Activated CD8-positive, alpha-beta memory T cell treated with anti-CD3 and anti-CD28 coated beads, Interleukin-2, amount 10 ng/mL, durations not matched to agents 7 days and 5 days (primary cell): Measurements from ENCODE around the gene SLC15A5. TPM values are rescaled to one million over a fixed set of nuclear protein-coding genes. Genes with fewer than 3 reads are reported as not detected.

Experiments
- ATAC-seq: fragments of 150-1000 bp; cut with Tn5 transposase; one replicate; pipeline ENCODE4 v1.10.0; 2021; ENCODE audit warnings: moderate library complexity
- CTCF ChIA-PET: fragments of 350-600 bp; sonication (Branson Sonifier 250); formaldehyde crosslinking; loops from one replicate; lab custom pipeline; 2021; ENCODE audit warnings: antibody characterized with exemption; lab: Charles Lee
- DNase-seq: peaks from one replicate; pipeline ENCODE4 v3.0.0-alpha.2; 2020
- H3K27ac Mint-ChIP-seq: one replicate; pipeline ENCODE4 v1.8.0; 2021; ENCODE audit warnings: mild to moderate bottlenecking, mixed read lengths
- H3K27me3 Mint-ChIP-seq: one replicate; pipeline ENCODE4 v1.8.0; 2021; ENCODE audit warnings: mixed read lengths
- H3K36me3 Mint-ChIP-seq: one replicate; pipeline ENCODE4 v1.8.0; 2021; ENCODE audit warnings: mild to moderate bottlenecking, mixed read lengths
- H3K4me1 Mint-ChIP-seq: one replicate; pipeline ENCODE4 v1.8.0; 2021; ENCODE audit warnings: mixed read lengths
- H3K4me3 Mint-ChIP-seq: one replicate; pipeline ENCODE4 v1.8.0; 2021; ENCODE audit warnings: mild to moderate bottlenecking, moderate library complexity, mixed read lengths
- H3K9me3 Mint-ChIP-seq: one replicate; pipeline ENCODE4 v1.8.0; 2022; ENCODE audit warnings: low read depth, mixed read lengths
- total RNA-seq, 2 experiments: library from RNA; stranded (reverse); gene quantifications; one replicate each; pipeline ENCODE4 v1.2.3, GENCODE V29; 2021

SLC15A5 gene
- total RNA-seq, 2 experiments from 2014 or later = not detected

DNA sequence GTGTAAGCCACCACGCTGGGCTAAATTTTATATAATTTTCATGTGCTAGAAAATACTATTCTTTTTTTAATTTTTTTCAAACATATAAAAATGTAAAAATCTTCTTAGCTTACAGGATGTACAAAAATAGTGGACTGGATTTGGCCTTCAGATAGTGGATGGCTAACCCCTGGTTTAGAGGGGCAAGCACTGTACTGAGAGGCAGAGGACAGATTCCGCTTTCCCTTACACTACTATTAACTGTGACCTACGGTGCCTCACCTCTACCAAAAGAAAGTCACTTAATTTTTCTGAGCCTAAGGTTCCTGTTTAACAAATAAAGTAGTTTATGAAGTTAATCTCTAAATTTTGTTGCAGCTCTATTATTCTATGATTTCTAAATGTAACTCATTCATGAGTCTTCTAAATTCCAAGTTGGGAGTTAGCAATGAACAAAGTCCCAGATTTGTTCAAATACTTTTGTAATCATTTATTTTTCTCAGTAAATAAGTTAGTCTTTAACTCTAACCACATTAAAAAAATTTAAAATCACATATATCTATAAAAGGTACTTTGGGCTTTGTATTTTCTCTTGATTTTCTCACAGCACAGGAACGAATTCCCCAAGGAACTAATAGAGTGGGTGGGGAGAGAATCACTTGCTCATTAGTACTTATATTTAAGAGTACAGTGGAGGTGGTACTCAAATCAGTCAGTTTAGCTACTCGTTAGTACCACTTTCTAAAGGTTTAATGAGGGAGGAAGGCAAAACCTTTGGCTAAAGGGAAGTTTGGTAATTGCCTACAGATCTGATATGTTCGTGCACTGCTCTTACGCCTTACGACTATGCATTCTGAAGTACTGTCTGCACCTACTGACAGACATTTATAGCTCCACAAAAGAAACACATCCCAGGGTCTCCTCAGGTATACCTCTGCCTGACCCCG, 33.7 kb downstream of the SLC15A5 start:
- Mint-ChIP-seq H3K36me3 (no peaks in the 10 kb centered on the region), H3K4me3 (no peak overlapping the region), H3K9me3 (peaks cover 7% of the 10 kb centered on the region), H3K4me1 (no peaks in the 10 kb centered on the region), H3K27me3 (no peaks in the 10 kb centered on the region), H3K27ac (no peak overlapping the region)
- DNase-seq (no peak), ATAC-seq (no peak)
- CTCF ChIA-PET = no interaction called here

DNA sequence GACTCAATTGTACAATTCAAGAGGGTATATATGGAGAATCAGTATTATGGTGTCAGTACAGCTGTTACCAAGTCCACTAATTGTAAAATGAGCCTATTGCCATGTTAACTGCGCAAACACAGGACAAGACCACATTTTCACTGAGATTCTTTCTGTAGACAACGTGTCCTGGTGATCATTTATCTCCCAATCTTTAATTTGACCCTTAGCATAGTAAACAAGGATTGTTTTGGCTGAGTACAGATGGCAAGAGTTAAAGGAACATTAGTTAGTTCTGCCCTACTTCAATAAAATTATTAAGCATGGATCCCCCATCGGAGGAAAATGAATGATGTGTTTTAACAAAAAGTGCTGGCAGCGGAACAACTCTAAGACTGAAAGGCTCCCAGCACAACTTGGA, 36.1 kb downstream of the SLC15A5 start:
- Mint-ChIP-seq H3K36me3 (no peaks in the 10 kb centered on the region), H3K4me3 (no peak overlapping the region), H3K9me3 (peaks cover 4% of the 10 kb centered on the region), H3K27ac (no peak overlapping the region), H3K27me3 (no peaks in the 10 kb centered on the region), H3K4me1 (no peaks in the 10 kb centered on the region)
- no peak for ATAC-seq
- no peak for DNase-seq
- CTCF ChIA-PET = no interaction called here

DNA sequence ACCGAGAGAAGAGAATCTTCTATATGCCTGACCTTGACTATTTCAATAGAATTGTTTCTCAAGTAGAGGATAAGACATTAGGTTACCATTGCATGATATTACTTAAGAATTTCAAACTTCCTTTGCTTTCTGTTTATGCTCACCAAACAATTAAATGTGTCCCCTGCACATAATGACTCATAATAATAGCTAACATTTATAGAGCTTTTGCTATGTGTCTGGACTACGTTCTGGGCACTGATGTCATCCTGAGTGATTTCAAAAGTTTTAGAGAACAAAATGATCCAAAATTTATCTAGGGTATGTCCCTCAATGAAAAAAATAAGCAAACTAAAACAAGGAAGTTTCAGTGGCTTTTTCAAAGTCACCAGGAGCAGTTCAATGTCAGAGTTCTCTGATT, 38.8 kb downstream of the SLC15A5 start:
- DNase-seq (no peak), ATAC-seq (no peak)
- Mint-ChIP-seq H3K36me3 (no peaks in the 10 kb centered on the region), H3K27ac (no peak overlapping the region), H3K4me3 (no peak overlapping the region), H3K27me3 (no peaks in the 10 kb centered on the region), H3K9me3 (peaks cover 4% of the 10 kb centered on the region), H3K4me1 (no peaks in the 10 kb centered on the region)
- CTCF ChIA-PET = no interaction called here

DNA sequence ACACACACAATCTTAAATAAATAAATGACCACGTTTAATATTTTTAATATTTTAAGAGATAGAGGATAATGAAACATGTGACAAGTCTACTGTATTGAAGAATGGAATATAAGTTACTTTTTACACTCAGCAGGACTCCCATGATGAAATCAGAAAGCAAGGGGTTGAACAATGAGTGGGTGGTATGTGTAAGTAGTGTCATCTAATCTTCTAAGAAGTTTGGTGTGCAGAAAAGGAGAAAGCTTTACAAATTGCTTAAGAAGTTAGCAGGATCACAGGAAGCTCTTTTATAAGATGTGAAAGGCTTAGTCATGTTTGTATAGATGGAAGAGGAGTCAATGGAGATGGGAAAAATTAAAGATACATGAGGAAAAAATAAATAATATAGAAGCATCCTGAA, 47.8 kb downstream of the SLC15A5 start:
- Mint-ChIP-seq H3K4me1 (no peaks in the 10 kb centered on the region), H3K9me3 (peaks cover 5% of the 10 kb centered on the region), H3K27ac (no peak overlapping the region), H3K36me3 (no peaks in the 10 kb centered on the region), H3K27me3 (no peaks in the 10 kb centered on the region), H3K4me3 (no peak overlapping the region)
- CTCF ChIA-PET = no interaction called here
- ATAC-seq (no peak), DNase-seq (no peak)

DNA sequence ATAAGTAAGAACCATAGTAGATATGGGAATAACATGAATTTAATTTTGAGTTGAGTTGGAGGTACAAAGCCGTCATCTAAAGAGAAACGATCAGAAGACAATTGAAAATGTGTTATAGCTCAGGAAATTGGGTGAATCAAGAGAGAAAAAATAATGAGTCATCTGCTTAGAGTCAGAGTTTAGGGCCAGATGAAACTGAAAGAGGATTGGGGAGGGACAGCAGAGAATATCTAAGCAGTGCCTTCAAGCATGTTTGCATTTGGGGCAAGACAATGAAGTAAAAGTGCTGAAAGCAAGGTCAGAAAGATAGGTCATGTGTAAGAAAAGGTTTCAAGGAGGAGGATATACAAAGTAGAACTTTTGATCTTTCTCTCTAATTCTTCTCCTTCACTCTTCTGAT, 49.4 kb downstream of the SLC15A5 start:
- CTCF ChIA-PET = no interaction called here
- ATAC-seq (no peak), DNase-seq (no peak)
- H3K4me1 Mint-ChIP-seq = no peaks in the 10 kb centered on the region
- no peaks in the 10 kb centered on the region for H3K36me3 Mint-ChIP-seq
- H3K9me3 Mint-ChIP-seq = peaks cover 5% of the 10 kb centered on the region
- no peak overlapping the region for H3K27ac Mint-ChIP-seq
- no peak overlapping the region for H3K4me3 Mint-ChIP-seq
- H3K27me3 Mint-ChIP-seq = no peaks in the 10 kb centered on the region

DNA sequence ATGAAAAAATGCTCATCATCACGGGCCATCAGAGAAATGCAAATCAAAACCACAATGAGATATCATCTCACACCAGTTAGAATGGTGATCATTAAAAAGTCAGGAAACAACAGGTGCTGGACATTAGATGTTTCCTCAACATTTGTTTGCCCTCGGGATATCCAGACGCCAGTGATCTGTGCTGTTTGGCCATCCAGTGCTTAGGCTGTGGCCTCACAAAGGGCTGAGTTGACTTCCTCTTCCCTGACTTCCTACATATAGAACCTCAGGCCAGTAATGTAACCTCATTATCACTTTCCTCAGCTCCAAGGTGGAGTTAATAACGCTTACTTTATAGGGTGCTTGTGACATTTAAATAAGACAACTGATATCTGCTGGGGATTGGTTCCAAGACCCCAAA, 51.8 kb downstream of the SLC15A5 start:
- no peaks in the 10 kb centered on the region for H3K9me3 Mint-ChIP-seq
- CTCF ChIA-PET = no interaction called here
- DNase-seq (no peak), ATAC-seq (no peak)
- H3K4me3 Mint-ChIP-seq = no peak overlapping the region
- H3K4me1 Mint-ChIP-seq = no peaks in the 10 kb centered on the region
- H3K36me3 Mint-ChIP-seq = no peaks in the 10 kb centered on the region
- no peak overlapping the region for H3K27ac Mint-ChIP-seq
- no peaks in the 10 kb centered on the region for H3K27me3 Mint-ChIP-seq

DNA sequence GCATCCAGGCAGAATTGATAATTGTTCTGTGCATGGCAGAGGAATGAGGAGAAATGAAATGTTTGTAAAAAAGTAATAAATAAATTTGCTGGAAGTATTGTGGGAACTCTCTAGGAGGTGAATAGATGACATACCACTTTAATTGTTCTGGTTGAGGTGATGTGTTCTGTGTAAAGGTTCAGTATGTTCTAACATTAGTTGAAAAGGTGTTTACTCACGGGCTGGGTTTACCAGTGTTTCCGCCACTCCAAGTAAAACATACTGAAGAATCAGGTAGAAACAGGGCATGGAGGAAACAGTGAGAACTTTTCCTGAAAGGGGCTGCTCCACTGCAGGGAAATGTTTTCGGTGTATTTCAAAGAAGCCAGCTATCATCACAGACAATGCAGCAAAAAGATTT, 53.3 kb downstream of the SLC15A5 start:
- Mint-ChIP-seq H3K9me3 (no peaks in the 10 kb centered on the region), H3K4me3 (no peak overlapping the region), H3K27me3 (no peaks in the 10 kb centered on the region), H3K36me3 (no peaks in the 10 kb centered on the region), H3K4me1 (no peaks in the 10 kb centered on the region), H3K27ac (no peak overlapping the region)
- CTCF ChIA-PET = no interaction called here
- ATAC-seq = no peak
- DNase-seq = no peak

DNA sequence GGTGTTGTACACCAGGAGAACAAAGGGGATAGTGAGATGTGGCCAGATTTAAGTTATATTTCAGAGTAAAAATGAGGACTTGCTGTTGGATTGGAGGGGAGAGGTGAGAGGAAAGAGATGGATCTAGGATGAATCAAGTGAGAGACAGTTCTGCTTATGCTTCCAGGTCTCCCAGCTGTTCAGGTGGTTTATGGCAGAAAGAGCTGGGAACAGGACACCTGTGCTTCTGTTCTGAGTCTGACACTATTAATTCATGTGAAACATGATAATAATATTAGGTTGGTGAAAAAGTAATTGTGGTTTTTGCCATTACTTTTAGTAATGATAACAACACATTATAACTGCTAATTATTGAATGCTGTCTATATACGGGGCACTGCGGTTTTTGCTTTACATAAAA, 55.7 kb downstream of the SLC15A5 start:
- Mint-ChIP-seq H3K4me3 (no peak overlapping the region), H3K27me3 (no peaks in the 10 kb centered on the region), H3K9me3 (no peaks in the 10 kb centered on the region), H3K27ac (no peak overlapping the region), H3K4me1 (no peaks in the 10 kb centered on the region), H3K36me3 (no peaks in the 10 kb centered on the region)
- DNase-seq = no peak
- no peak for ATAC-seq
- CTCF ChIA-PET = no interaction called here

DNA sequence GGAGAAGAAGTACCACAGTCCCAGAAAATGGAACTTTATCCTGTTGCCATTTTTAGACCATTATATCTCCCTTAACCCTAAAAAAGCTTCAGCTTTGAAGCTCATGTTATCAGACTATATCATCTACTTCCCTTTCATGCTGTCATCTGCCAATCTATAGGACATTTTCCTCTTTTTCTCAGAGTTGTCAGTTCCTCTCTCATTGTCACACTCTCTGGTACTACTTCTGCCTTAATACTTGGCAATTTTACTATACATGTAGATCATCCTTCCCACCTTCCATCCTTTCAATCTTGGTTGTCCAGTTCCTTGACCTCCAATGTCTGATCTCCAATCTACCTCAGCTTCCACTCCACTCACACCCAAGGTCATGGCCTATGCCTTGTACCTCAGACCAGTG, 57.4 kb downstream of the SLC15A5 start:
- no peaks in the 10 kb centered on the region for H3K36me3 Mint-ChIP-seq
- CTCF ChIA-PET = no interaction called here
- ATAC-seq = no peak
- no peak overlapping the region for H3K4me3 Mint-ChIP-seq
- no peaks in the 10 kb centered on the region for H3K9me3 Mint-ChIP-seq
- H3K27me3 Mint-ChIP-seq = no peaks in the 10 kb centered on the region
- no peak for DNase-seq
- H3K27ac Mint-ChIP-seq = no peak overlapping the region
- no peaks in the 10 kb centered on the region for H3K4me1 Mint-ChIP-seq

DNA sequence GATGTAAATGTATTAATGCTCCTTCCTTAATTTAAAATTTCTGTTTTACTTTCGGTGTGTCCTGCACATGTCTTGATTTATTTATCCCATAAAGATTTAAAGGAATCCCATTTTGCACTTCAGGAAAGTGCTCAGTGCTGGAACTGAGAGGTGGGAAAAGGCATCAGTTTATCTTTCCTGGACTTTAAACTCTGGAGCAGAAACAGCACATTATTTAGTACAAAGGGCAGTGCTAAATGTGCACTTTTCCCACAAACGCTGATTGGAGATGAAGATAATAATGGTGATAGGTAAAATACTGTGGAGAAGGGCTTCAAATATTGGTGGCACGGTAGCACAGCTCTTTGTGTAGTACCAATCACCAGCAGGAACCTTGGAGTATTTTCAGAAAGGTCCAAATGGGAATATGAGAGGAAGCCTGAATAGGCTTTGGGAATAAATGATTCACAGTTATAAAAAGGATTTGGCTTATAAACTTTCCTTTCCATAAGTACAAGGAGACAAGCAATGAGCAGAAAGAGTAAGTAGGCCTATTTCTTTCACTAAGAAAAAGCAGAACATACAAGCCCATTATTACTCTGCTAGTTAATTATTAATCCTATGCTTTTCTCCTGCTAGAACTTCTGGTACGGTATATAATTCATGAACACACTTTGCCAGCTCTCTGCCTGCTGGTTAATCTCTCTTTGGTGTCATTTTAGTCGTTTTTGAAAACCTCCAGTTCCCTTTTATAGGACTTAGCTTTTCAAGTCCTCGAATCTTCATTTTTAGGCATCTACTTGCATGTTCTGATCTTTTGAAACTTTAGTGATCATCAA, 58.3 kb downstream of the SLC15A5 start:
- CTCF ChIA-PET = no interaction called here
- Mint-ChIP-seq H3K9me3 (peaks cover 3% of the 10 kb centered on the region), H3K4me1 (no peaks in the 10 kb centered on the region), H3K36me3 (no peaks in the 10 kb centered on the region), H3K27me3 (no peaks in the 10 kb centered on the region), H3K4me3 (no peak overlapping the region), H3K27ac (no peak overlapping the region)
- ATAC-seq (no peak), DNase-seq (no peak)

DNA sequence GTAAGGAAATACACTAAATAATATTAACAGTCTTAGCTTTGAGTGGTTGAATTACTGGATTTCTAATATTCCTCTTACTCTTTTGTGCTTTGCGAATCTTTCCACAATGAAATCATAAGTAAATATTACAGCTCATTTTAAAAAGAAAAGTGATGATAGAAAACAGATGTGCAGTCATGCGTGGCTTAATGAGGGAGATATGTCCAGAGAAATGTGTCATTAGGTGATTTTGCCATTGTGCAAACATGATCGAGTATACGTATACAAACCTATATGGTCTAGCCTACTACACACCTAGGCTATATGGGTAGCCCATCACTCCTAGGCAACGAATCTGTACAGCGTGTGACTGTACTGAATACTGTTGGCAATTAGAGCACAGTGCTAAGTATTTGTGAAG, 59.3 kb downstream of the SLC15A5 start:
- Mint-ChIP-seq H3K4me1 (no peaks in the 10 kb centered on the region), H3K4me3 (no peak overlapping the region)

DNA sequence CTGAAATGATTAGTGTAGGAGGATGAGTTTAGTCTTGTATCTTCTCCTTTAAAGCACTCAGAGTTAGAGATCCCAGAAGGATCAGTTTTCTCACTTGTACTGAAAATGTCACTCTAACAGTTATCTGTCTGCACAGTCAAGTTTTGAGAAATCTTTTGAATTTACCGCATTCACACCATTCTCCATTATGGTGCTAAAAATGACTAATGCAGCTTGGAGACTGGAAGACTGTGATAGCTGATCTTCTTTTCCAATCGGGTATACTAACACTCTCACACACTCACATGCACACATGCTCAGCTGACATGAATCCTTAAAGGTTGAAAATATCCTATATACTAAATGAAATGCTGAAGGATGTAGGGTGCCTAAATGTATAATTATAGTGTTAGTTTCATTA, 65.8 kb downstream of the SLC15A5 start:
- H3K36me3 Mint-ChIP-seq = no peaks in the 10 kb centered on the region
- no peaks in the 10 kb centered on the region for H3K27me3 Mint-ChIP-seq
- H3K27ac Mint-ChIP-seq = no peak overlapping the region
- H3K9me3 Mint-ChIP-seq = peaks cover 3% of the 10 kb centered on the region
- CTCF ChIA-PET = no interaction called here
- no peak for DNase-seq
- no peaks in the 10 kb centered on the region for H3K4me1 Mint-ChIP-seq
- no peak overlapping the region for H3K4me3 Mint-ChIP-seq
- ATAC-seq = no peak

More for the DNA sequence above, 59.3 kb downstream of the SLC15A5 start:
- H3K27ac Mint-ChIP-seq = no peak overlapping the region
- peaks cover 3% of the 10 kb centered on the region for H3K9me3 Mint-ChIP-seq
- no peak for ATAC-seq
- no peak for DNase-seq
- CTCF ChIA-PET = no interaction called here
- no peaks in the 10 kb centered on the region for H3K36me3 Mint-ChIP-seq
- no peaks in the 10 kb centered on the region for H3K27me3 Mint-ChIP-seq

DNA sequence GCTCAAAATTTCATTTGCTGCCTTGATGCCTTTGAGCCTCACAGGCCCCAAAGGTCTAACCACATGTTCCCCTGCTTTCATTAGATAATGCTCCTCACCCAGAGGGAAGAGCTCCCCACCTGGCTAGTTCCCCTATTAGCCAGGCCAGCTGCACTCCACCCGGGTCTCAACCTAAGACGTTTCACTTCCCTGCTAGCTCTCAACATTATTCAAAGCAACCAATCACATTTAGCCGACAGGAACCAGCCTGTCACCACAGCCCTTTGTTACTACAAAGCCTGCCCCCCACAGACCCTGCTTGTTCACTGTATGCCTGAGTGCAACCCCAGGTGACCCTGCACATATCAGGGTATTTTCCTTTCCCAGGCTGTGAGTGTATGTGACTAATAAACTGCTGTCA, 78.6 kb downstream of the SLC15A5 start:
- CTCF ChIA-PET = no interaction called here
- Mint-ChIP-seq H3K9me3 (peaks cover 4% of the 10 kb centered on the region), H3K36me3 (no peaks in the 10 kb centered on the region), H3K4me1 (no peaks in the 10 kb centered on the region), H3K27ac (no peak overlapping the region), H3K4me3 (no peak overlapping the region), H3K27me3 (no peaks in the 10 kb centered on the region)
- ATAC-seq (no peak), DNase-seq (no peak)

DNA sequence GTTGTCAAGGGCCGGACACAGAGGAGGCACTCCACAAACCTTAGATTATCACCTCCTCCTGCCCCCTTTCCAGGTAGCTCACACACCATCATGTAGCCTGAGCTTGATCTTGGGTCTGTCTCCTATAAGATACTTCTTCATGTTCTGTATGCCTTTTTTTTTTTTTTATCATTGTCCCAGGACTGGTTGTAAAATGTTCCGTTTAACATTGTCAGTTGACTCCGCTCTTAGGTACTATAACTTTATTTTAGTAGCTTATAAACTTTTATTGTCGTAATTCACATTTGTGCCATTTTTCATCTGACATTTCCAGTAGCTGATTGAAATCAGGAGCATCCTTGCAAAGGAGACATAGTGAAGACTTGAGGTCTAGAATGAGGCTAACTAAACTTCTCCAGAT, 79.9 kb downstream of the SLC15A5 start:
- no peaks in the 10 kb centered on the region for H3K36me3 Mint-ChIP-seq
- H3K9me3 Mint-ChIP-seq = peaks cover 4% of the 10 kb centered on the region

More for the DNA sequence above, 79.9 kb downstream of the SLC15A5 start:
- ATAC-seq (no peak), DNase-seq (no peak)
- no peaks in the 10 kb centered on the region for H3K4me1 Mint-ChIP-seq
- no peaks in the 10 kb centered on the region for H3K27me3 Mint-ChIP-seq
- CTCF ChIA-PET = no interaction called here
- H3K4me3 Mint-ChIP-seq = no peak overlapping the region
- no peak overlapping the region for H3K27ac Mint-ChIP-seq
